Endothelial cell of umbilical vein (primary cell): Measurements from ENCODE around the gene SDK2. TPM values are rescaled to one million over a fixed set of nuclear protein-coding genes. Genes with fewer than 3 reads are reported as not detected.

Source experiments
- BruUV-seq: library from RNA; stranded (reverse); fragments of 400-500 nt; replicated peaks from 2 replicates; lab custom pipeline; 2021; lab: Mats Ljungman, UMichigan
- CTCF ChIA-PET: fragments of 300-600, 350-600 bp; sonication (Branson Sonifier 250); formaldehyde crosslinking; loops from one replicate; lab custom pipeline; 2021; ENCODE audit warnings: antibody characterized with exemption, inconsistent platforms; lab: Charles Lee
- POLR2A ChIA-PET: fragments of 300-600, 350-600 bp; sonication (Branson Sonifier 250); formaldehyde crosslinking; loops from one replicate; lab custom pipeline; 2021; ENCODE audit warnings: antibody characterized with exemption, inconsistent platforms; lab: Charles Lee
- DNase-seq: peaks from one replicate; pipeline ENCODE4 v3.0.0-alpha.2; 2011; ENCODE audit warnings: low read depth, low spot score
- FAIRE-seq: peaks from 2 replicates; lab custom pipeline; 2011; peaks lifted over from hg19 to GRCh38; lab: Jason Lieb, UNC
- H2AFZ ChIP-seq: 2 replicates; pipeline ENCODE4 v1.6.0; 2012; ENCODE audit warnings: low read depth, low read length, control low read depth, inconsistent platforms
- H3K27ac ChIP-seq: 2 replicates; pipeline ENCODE4 v1.5.1; 2011; ENCODE audit warnings: low read depth, mild to moderate bottlenecking, control low read depth, low read length, moderate library complexity; ENCODE audit not compliant: insufficient read depth
- H3K27me3 ChIP-seq, 2 experiments: 2 replicates each; pipeline versions ENCODE4 v1.6.0 to v1.6.1; 2011; ENCODE audit warnings: low read length in 2 of 2, mixed read lengths in 1 of 2; ENCODE audit not compliant: control insufficient read depth in 2 of 2, insufficient read depth in 2 of 2
- H3K36me3 ChIP-seq, 2 experiments: 2 replicates in 1 of 2; 3 replicates in 1 of 2; pipeline ENCODE4 v1.5.1; 2011; ENCODE audit warnings: low read length in 2 of 2, mild to moderate bottlenecking in 1 of 2, moderate library complexity in 1 of 2; ENCODE audit not compliant: control insufficient read depth in 2 of 2, insufficient read depth in 2 of 2; ENCODE audit errors: extremely low read depth in 1 of 2
- H3K4me1 ChIP-seq: 3 replicates; pipeline ENCODE4 v1.5.1; 2011; ENCODE audit warnings: mild to moderate bottlenecking, low read length; ENCODE audit not compliant: control insufficient read depth, insufficient read depth; ENCODE audit errors: extremely low read depth
- H3K4me2 ChIP-seq: 2 replicates; pipeline ENCODE4 v1.6.1; 2011; ENCODE audit warnings: low read length, control low read depth, mixed read lengths; ENCODE audit not compliant: insufficient read depth
- H3K4me3 ChIP-seq, 3 experiments: fragments of 200-600 bp in 1 of 3; sonication (generic), shearing (Covaris generic) in 1 of 3; replicated peaks in 1 of 3; 2 replicates each; pipeline ENCODE4 v1.5.1; 2011 to 2016; ENCODE audit warnings: control low read depth in 3 of 3, low read length in 3 of 3, mild to moderate bottlenecking in 2 of 3, inconsistent platforms in 1 of 3, low read depth in 1 of 3, moderate library complexity in 1 of 3; ENCODE audit not compliant: insufficient read depth in 1 of 3
- H3K79me2 ChIP-seq: 2 replicates; pipeline ENCODE4 v1.6.0; 2012; ENCODE audit warnings: low read length, inconsistent platforms; ENCODE audit not compliant: control insufficient read depth, insufficient read depth
- H3K9ac ChIP-seq: replicated peaks from 2 replicates; pipeline ENCODE3; 2011; ENCODE audit warnings: low read length, control low read depth; ENCODE audit not compliant: insufficient read depth; ENCODE audit errors: extremely low read depth
- H3K9me1 ChIP-seq: replicated peaks from 3 replicates; pipeline ENCODE4 v1.6.0; 2011; ENCODE audit warnings: mild to moderate bottlenecking, low read length; ENCODE audit not compliant: control insufficient read depth, insufficient read depth; ENCODE audit errors: extremely low read depth
- H3K9me3 ChIP-seq: replicated peaks from 2 replicates; pipeline ENCODE4 v1.5.1; 2012; ENCODE audit warnings: low read length, inconsistent platforms; ENCODE audit not compliant: control insufficient read depth, insufficient read depth
- H4K20me1 ChIP-seq: replicated peaks from 2 replicates; pipeline ENCODE3; 2011; ENCODE audit warnings: mild to moderate bottlenecking, low read length; ENCODE audit not compliant: control insufficient read depth, insufficient read depth; ENCODE audit errors: extremely low read depth
- EZH2 ChIP-seq: IDR thresholded peaks from 2 replicates; pipeline ENCODE4 v1.6.1; 2012; ENCODE audit warnings: borderline replicate concordance, low read depth, mild to moderate bottlenecking, moderate library complexity, low read length, inconsistent platforms; ENCODE audit not compliant: severe bottlenecking
- FOS ChIP-seq: IDR thresholded peaks from 2 replicates; pipeline ENCODE4 v1.6.1; 2011; ENCODE audit warnings: mild to moderate bottlenecking, low read length, moderate library complexity, borderline replicate concordance; ENCODE audit not compliant: insufficient read depth
- GATA2 ChIP-seq: IDR thresholded peaks from 2 replicates; pipeline ENCODE4 v1.7.0; 2011; ENCODE audit warnings: low read depth, mild to moderate bottlenecking, moderate library complexity, mixed read lengths, low read length; ENCODE audit not compliant: insufficient read length, insufficient read depth
- JUN ChIP-seq: IDR thresholded peaks from 2 replicates; pipeline ENCODE4 v1.6.1; 2011; ENCODE audit warnings: borderline replicate concordance, low read depth; ENCODE audit not compliant: insufficient read length, insufficient read depth
- MYC ChIP-seq: IDR thresholded peaks from one replicate; pipeline ENCODE4 v1.6.1; 2011; ENCODE audit warnings: mild to moderate bottlenecking, low read depth, low read length
- POLR2A ChIP-seq: IDR thresholded peaks from 2 replicates; pipeline ENCODE4 v1.6.1; 2012; ENCODE audit warnings: low read depth, mild to moderate bottlenecking, control low read depth, low read length
- POLR2AphosphoS5 ChIP-seq: IDR thresholded peaks from 2 replicates; pipeline ENCODE4 v1.6.1; 2012; ENCODE audit warnings: low read depth, mild to moderate bottlenecking, control low read depth, low read length, moderate library complexity; ENCODE audit not compliant: insufficient read depth
- dilution Hi-C: fragments of 300-500 bp; cut with MboI; formaldehyde crosslinking; loops from one replicate; pipeline ENCODE4 v1.15.0; 2019; ENCODE audit warnings: low sequenced_read_pairs; ENCODE audit not compliant: extremely low pct_ligation_motif_present
- intact Hi-C: fragments of 100-400 bp; cut with micrococcal nuclease; formaldehyde crosslinking; loops from one replicate; pipeline ENCODE4 v1.10.0; 2022
- polyA plus RNA-seq, 4 experiments: library from polyadenylated mRNA; depleted of rRNA in 3 of 4; stranded (reverse) in 3 of 4; unstranded in 1 of 4; fragments of >200 nt; gene quantifications; 2 replicates each; pipeline versions ENCODE4 v1.2.1 to v1.2.3, GENCODE V29; 2011 to 2012; ENCODE audit warnings: missing spikeins in 1 of 4
- total RNA-seq: library from RNA; stranded (reverse); gene quantifications from 2 replicates; pipeline ENCODE4 v1.2.3, GENCODE V29; 2021
- TF ChIP-seq, protein P1 (sequence below), 2 donors: IDR thresholded peaks; 1 replicate in 1 of 2; 2 replicates in 1 of 2; pipeline ENCODE4 v1.5.1; 2011; ENCODE audit warnings: low read length in 2 of 2, mild to moderate bottlenecking in 2 of 2, moderate library complexity in 2 of 2, control low read depth in 1 of 2, inconsistent platforms in 1 of 2, low read depth in 1 of 2; ENCODE audit not compliant: insufficient read depth in 1 of 2; ENCODE audit errors: extremely low read depth in 1 of 2
- TF ChIP-seq, protein P2 (sequence below): IDR thresholded peaks from 2 replicates; pipeline ENCODE4 v1.6.1; 2011; ENCODE audit not compliant: insufficient read depth, insufficient read length

SDK2 gene
- total and polyA plus RNA-seq, 2 donors (not counting 3 experiments of a cell fraction or from before 2014, with no cell fraction given) = not detected

DNA sequence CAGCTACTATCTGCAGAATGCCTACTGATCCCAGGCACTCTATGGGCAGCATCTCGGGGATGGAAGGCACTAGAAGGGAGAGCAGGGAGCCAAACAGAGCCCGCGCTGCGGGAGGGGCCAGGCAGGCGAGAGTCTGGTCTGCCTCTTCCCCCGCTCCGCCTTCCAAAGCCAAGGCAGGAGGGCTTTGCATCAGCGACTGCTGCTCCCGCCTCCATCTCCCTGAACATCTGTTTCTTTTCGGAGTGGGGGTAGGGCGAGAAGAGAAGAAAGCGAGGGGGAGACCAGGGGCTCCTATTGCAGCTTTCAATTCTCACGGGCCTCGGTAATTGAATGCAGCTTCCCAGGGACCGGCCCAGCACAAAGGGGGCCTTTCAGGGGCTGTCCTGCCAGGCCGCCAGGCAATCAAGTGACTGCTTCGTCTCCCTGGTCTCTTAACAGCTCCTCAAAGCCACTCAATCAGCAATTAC lies 301.0 kb downstream of the SDK2 start:
- FAIRE-seq = no peak
- no peak overlapping the region for H3K4me3 ChIP-seq
- H3K4me2 ChIP-seq = no peak overlapping the region
- POLR2A ChIA-PET = no interaction called here
- H3K27ac ChIP-seq = no peak overlapping the region
- H3K9me3 ChIP-seq = no peaks in the 10 kb centered on the region
- no TSS peak for BruUV-seq
- TF ChIP-seq POLR2A = no peak
- no peak for TF ChIP-seq POLR2AphosphoS5
- TF ChIP-seq, protein P1, sequence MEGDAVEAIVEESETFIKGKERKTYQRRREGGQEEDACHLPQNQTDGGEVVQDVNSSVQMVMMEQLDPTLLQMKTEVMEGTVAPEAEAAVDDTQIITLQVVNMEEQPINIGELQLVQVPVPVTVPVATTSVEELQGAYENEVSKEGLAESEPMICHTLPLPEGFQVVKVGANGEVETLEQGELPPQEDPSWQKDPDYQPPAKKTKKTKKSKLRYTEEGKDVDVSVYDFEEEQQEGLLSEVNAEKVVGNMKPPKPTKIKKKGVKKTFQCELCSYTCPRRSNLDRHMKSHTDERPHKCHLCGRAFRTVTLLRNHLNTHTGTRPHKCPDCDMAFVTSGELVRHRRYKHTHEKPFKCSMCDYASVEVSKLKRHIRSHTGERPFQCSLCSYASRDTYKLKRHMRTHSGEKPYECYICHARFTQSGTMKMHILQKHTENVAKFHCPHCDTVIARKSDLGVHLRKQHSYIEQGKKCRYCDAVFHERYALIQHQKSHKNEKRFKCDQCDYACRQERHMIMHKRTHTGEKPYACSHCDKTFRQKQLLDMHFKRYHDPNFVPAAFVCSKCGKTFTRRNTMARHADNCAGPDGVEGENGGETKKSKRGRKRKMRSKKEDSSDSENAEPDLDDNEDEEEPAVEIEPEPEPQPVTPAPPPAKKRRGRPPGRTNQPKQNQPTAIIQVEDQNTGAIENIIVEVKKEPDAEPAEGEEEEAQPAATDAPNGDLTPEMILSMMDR (IDR thresholded peaks at IDR 0.05; ENCODE audit: extremely low read depth in 1 of 2, insufficient read depth in 1 of 2, low read depth in 1 of 2, low read length in 2 of 2) = no peak
- no peak for TF ChIP-seq FOS
- TF ChIP-seq EZH2 = no peak
- no peak for TF ChIP-seq GATA2
- no peak for TF ChIP-seq JUN
- TF ChIP-seq, protein P2, sequence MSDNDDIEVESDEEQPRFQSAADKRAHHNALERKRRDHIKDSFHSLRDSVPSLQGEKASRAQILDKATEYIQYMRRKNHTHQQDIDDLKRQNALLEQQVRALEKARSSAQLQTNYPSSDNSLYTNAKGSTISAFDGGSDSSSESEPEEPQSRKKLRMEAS = no peak
- TF ChIP-seq MYC = no peak
- H3K79me2 ChIP-seq = no peaks in the 10 kb centered on the region
- no peak overlapping the region for H3K9ac ChIP-seq
- intact Hi-C loops (no loop called here), dilution Hi-C loops (no loop called here)
- H4K20me1 ChIP-seq = no peaks in the 10 kb centered on the region
- H3K27me3 ChIP-seq = no peaks in the 10 kb centered on the region
- CTCF ChIA-PET = interaction anchor here (0.6 to 2.6 kb wide), 7 partner anchors 9 to 87 kb away, joined by 3 to 28 read pairs (median 4); partner anchors contain the start of gene CDC42EP4
- no peak overlapping the region for H2AFZ ChIP-seq
- peaks cover 8% of the 10 kb centered on the region for H3K4me1 ChIP-seq
- H3K9me1 ChIP-seq = no peaks in the 10 kb centered on the region
- H3K36me3 ChIP-seq = no peaks in the 10 kb centered on the region
- no peak for DNase-seq
